Measurements from ENCODE around the gene FRMD4B.

FRMD4B gene

GRCh38 chr3:69328963-69329302 lies 57.0 kb downstream of the FRMD4B start:
- Histone ChIP-seq H3F3A (ENCODE audit: low read depth) (no peaks in the 10 kb centered on the region), H3K27me3 (ENCODE audit: insufficient read depth, low read length, poor library complexity, severe bottlenecking) (no peaks in the 10 kb centered on the region), H4K20me1 (ENCODE audit: insufficient read depth, low read length, poor library complexity, severe bottlenecking) (no peaks in the 10 kb centered on the region), H3K4me2 (ENCODE audit: low read depth, low read length, poor library complexity, severe bottlenecking) (no peak overlapping the region), H3K4me3 (ENCODE audit: low read length, poor library complexity, severe bottlenecking) (no peak overlapping the region), H3K4me1 (ENCODE audit: insufficient read depth, low read length, poor library complexity, severe bottlenecking) (no peaks in the 10 kb centered on the region), H3K9ac (ENCODE audit: low read depth, low read length, poor library complexity, severe bottlenecking) (no peak overlapping the region), H3K9me2 (replicated peaks; ENCODE audit: low read depth, low read length) (no peaks in the 10 kb centered on the region), H2AFZ (ENCODE audit: low read length) (peak overlapping the region; percentile 64), H3K36me3 (ENCODE audit: insufficient read depth, low read length) (no peaks in the 10 kb centered on the region), H3K9me3 (ENCODE audit: insufficient read depth, low read depth, low read length) (no peaks in the 10 kb centered on the region), H3K79me2 (ENCODE audit: insufficient read depth, low read length) (no peaks in the 10 kb centered on the region)
- TF ChIP-seq CTCF (conservative IDR thresholded peaks at IDR 0.05; ENCODE audit: low read length) (no peak), EZH2phosphoT487 (IDR thresholded peaks at IDR 0.05; ENCODE audit: borderline replicate concordance) (no peak)

GRCh38 chr3:69328103-69328962 lies 57.6 kb downstream of the FRMD4B start:
- no peaks in the 10 kb centered on the region for H3K79me2 ChIP-seq (ENCODE audit: insufficient read depth, low read length)

GRCh38 chr3:69326855-69327300 lies 59.0 kb downstream of the FRMD4B start:
- H3F3A ChIP-seq (ENCODE audit: low read depth): no peaks in the 10 kb centered on the region
- H3K9me3 ChIP-seq (ENCODE audit: insufficient read depth, low read depth, low read length): no peaks in the 10 kb centered on the region
- no peaks in the 10 kb centered on the region for H3K79me2 ChIP-seq (ENCODE audit: insufficient read depth, low read length)
- H2AFZ ChIP-seq (ENCODE audit: low read length): no peak overlapping the region
- no peaks in the 10 kb centered on the region for H3K4me1 ChIP-seq (ENCODE audit: insufficient read depth, low read length, poor library complexity, severe bottlenecking)
- H3K9me2 ChIP-seq (replicated peaks; ENCODE audit: low read depth, low read length): no peaks in the 10 kb centered on the region
- no peaks in the 10 kb centered on the region for H3K36me3 ChIP-seq (ENCODE audit: insufficient read depth, low read length)
- no peak overlapping the region for H3K9ac ChIP-seq (ENCODE audit: low read depth, low read length, poor library complexity, severe bottlenecking)
- no peaks in the 10 kb centered on the region for H4K20me1 ChIP-seq (ENCODE audit: insufficient read depth, low read length, poor library complexity, severe bottlenecking)
- no peak overlapping the region for H3K4me2 ChIP-seq (ENCODE audit: low read depth, low read length, poor library complexity, severe bottlenecking)
- TF ChIP-seq EZH2phosphoT487 (IDR thresholded peaks at IDR 0.05; ENCODE audit: borderline replicate concordance) (no peak), CTCF (conservative IDR thresholded peaks at IDR 0.05; ENCODE audit: low read length) (no peak)
- no peak overlapping the region for H3K4me3 ChIP-seq (ENCODE audit: low read length, poor library complexity, severe bottlenecking)
- no peaks in the 10 kb centered on the region for H3K27me3 ChIP-seq (ENCODE audit: insufficient read depth, low read length, poor library complexity, severe bottlenecking)

More at GRCh38 chr3:69328103-69328962, 57.6 kb downstream of the FRMD4B start:
- Histone ChIP-seq H3K9me3 (ENCODE audit: insufficient read depth, low read depth, low read length) (no peaks in the 10 kb centered on the region), H3K9me2 (replicated peaks; ENCODE audit: low read depth, low read length) (no peaks in the 10 kb centered on the region), H2AFZ (ENCODE audit: low read length) (peak overlapping the region; percentile 64), H3F3A (ENCODE audit: low read depth) (no peaks in the 10 kb centered on the region), H3K4me3 (ENCODE audit: low read length, poor library complexity, severe bottlenecking) (no peak overlapping the region), H4K20me1 (ENCODE audit: insufficient read depth, low read length, poor library complexity, severe bottlenecking) (no peaks in the 10 kb centered on the region), H3K4me1 (ENCODE audit: insufficient read depth, low read length, poor library complexity, severe bottlenecking) (no peaks in the 10 kb centered on the region), H3K9ac (ENCODE audit: low read depth, low read length, poor library complexity, severe bottlenecking) (no peak overlapping the region), H3K27me3 (ENCODE audit: insufficient read depth, low read length, poor library complexity, severe bottlenecking) (no peaks in the 10 kb centered on the region), H3K4me2 (ENCODE audit: low read depth, low read length, poor library complexity, severe bottlenecking) (no peak overlapping the region), H3K36me3 (ENCODE audit: insufficient read depth, low read length) (no peaks in the 10 kb centered on the region)
- TF ChIP-seq CTCF (conservative IDR thresholded peaks at IDR 0.05; ENCODE audit: low read length) (no peak), EZH2phosphoT487 (IDR thresholded peaks at IDR 0.05; ENCODE audit: borderline replicate concordance) (no peak)

Measured in Loucy (cell line).